ENCODE data around the gene ZCWPW2.

The ZCWPW2 gene

DNA sequence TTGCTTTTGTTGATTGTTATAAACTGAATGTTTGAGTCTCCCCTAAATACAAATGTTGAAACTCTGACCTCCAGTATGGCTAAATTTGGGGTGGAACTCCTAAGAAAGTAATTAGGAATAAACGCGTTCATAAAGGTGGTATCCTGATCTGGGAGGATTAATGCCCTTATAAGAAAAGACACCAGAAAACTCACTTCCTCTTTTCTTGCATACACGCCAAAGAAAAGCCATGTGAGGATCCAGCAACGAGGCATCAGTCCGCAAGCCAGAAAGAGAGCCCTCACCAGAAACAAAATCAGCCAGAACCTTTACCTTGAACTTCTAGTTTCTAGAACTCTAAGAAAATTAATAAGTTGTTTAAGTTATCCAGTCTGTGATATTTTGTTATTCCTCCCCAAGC is 37.5 kb downstream of the ZCWPW2 start:
- no peak for DNase-seq

DNA sequence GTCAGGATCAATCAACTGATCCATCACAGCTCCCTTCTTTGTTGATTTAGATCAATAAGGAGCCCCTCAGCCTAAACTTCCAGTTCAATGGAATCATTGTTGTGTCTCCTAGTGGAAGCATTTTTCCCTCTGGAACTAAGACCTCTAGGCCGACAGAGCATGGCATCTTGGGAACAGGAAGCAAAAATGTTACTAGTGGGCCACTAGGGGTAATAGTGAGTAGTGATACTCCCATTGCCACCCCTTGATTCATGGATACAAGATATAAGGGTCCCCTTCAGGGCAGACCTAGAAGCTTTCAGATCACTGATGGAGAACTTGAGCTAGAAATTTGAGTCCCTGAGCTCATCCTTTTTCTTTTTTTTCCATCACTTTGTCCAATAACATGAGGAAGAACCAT is 40.5 kb downstream of the ZCWPW2 start:
- no peak for DNase-seq

DNA sequence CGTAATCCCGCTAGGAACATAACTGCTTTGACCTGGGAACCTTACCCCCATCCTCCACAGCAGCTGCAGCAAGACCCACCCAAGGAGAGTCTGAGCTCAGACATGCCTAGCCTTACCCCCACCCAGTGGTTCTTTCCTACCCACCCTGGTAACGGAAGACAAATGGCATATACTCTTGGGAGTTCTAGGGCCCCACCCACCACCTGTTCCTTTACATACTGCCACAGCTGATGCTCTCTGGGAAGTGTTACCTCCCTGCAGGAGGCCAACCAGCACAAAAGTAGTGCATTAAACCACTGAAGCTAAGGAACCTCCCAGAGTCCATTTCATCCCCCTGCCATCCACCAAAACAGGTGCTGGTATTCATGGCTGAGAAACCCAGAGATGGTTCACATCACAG is 50.7 kb downstream of the ZCWPW2 start:
- DNase-seq = no peak

DNA sequence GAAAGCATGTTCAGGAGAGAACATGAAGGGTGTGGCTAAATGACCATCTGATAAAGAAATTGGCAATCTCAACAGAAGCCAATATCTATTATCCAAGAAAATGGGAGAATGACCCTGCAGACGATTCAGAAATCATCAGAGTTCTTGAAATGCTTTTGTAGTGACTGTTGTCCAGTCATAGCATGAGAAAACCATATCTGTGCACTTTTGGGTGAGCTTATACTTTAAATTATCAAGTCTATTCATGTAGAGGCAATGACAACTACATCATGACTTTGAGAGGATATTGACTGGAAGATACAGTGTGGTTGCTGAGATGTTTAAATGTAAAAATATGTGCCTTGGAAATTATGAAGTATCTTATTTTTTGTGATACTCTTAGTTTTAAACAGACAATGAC is 57.7 kb downstream of the ZCWPW2 start:
- DNase-seq = no peak

DNA sequence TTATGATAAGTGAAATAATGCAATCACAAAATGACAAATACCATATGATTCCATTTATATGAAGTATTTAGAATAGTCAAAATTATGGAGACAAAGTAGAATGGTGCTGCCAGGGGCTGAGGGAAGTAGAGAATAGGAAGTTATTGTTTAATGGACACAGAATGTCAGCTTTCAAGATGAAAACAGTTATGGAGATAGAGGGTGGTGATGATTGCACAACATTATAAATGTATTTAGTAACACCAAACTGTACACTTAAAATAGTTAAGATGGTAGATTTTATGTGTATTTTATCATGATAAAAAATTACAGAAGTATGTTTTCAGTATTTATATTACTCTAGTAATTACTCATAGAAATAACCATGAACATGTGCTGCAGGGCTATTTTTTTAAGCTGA is 100.9 kb downstream of the ZCWPW2 start:
- DNase-seq = no peak

DNA sequence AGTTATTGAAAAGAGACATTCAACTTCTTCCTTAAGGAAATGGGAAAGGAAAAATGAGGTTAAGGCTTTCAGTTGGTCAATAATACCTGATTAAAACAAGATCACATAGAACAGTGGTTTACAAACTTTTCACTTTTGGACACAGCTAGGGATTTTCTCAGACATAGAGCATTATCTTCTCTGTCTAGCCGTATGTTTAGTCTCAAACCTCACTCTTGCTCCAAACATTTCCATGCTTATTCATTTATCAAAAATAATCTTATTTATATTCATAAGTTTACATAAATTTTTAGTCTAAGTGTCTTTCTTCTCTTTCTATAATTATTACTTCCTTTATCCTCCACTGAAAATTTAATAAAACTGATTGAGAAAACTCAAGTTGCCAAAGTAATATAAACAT is 114.3 kb downstream of the ZCWPW2 start:
- DNase-seq = no peak

DNA sequence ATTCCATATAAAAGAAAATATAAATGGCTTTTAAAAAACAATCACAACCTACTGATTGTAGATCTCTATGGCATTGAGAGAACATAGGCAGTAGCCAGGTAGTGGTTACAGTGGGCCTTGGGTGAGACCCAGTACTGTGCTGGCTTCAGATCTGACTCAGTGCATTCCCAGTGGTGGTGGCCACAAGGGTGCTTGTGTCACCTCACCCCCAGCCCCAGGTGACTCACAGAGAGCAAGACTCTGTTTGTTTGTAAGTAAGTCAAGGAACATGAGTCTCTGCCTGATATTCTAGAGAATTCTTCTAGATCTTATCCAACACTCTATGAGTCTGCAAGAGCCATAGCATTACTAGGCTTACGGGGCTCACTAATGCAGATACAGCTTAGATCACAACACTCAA is 118.9 kb downstream of the ZCWPW2 start:
- DNase-seq = no peak

DNA sequence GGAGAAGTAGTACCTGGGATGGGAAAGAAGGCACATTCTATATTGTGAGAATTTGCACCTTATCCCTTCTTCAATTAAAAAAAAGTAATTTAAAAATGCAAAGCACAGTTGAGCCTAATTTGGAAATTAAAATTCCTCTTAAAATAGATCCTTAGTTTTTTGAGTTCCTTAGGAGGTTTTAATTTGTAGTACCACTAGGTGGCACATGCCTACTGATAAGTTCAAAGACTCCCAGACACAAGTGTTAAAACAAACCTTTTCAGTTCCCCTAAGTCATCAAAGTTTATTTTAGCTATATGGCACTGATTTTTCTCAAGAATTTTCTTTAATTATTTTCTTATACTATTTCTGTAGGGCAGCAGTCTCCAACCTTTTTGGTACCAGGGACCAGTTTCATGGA is 127.7 kb downstream of the ZCWPW2 start:
- peak; percentile 7 for DNase-seq

DNA sequence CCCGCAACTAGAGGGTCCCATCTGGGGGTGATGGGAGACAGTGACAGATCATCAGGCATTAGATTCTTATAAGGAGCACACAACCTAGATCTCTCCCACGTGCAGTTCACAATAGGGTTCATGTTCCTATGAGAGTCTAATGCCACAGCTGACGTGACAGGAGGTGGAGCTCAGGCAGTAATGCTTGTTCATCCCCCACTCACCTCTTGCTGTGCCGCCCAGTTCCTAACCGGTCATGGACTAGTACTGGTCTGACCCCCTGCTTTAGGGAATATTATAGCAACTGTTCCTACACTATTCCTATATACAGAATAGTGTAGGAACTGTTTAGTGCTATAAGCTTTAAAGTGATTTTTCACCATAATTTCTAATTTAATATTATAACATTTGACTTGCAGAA is 128.2 kb downstream of the ZCWPW2 start:
- no peak for DNase-seq

DNA sequence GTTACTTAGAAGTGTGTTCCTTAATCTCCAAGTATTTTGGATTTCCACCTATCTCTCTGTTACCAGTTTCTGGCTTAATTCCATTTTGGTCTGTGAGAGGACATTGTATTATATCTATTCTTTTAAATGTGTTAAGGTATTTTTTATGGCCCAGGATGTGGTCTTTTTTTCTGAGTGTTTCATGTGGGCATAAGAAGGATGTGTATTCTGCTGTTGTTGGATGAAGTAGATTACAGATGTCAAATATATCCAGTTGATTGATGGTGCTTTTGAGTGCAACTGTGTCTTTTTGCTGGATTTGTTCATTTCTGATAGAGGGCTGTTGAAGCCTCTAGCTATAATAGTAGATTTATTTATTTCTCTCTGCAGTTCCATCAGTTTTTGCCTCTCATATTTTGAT is 136.6 kb downstream of the ZCWPW2 start:
- DNase-seq = no peak

DNA sequence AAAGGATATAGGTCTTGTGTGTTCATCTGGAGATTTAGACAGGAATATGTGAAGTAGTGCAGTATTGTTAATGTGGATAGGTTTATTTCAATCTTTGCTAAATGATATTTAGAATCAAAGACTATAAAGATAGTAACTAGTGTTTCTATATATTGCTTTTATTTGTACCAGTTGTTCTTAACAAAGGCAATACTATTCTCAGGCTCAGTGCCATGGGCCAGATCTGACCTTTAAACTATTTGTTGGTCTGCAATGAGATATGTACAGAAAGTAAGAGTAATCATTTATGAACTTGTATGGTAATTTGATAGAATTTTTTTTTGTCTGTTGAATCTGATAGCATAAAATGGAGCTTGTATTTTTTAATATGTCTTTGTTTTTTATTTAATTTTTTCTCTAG is 146.8 kb downstream of the ZCWPW2 start:
- DNase-seq = no peak

DNA sequence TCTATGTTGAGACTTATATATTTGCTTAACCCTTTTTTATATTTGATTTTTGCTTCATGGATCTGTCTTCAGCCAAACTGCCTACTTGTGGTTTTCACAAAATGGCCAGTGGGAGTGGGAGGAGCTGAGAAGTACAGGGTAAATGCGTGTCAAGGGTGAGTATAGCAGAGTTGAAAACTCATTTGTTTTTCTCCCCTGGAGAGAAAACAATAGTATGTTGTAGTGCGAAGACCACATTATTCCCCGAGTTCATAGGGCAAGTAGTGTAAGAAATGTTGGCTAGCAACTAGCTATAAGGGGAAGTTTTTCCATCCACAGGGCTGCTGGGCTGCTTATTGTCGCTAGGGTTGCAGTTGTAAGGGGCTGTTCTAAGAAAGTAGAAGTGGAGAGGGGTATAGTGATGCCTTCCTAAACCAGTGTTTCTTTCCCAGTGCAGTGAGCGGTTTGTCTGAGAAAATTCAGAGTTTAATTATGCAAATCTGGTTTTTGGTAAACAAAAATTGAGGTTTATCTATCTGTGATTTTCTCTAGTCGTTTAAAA is 153.9 kb downstream of the ZCWPW2 start:
- DNase-seq = no peak

DNA sequence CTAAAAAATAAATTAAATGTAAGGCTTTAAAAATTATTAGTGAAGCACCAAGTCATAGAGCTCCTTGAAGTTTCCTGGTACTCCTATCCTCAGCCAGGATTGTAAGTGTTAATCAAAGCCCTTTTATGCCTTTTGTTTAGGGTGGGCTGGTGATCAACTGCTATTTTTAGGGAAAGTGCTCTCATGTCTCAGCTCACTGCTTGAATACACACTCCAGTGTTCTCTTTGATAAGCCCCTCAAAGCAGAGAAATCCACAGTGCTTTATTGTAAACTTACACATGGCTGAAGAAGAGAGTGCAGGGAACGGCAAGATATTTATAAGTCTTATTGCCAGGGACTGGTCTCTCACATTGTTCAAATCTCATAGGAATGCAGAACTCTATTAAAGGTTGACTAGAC is 156.5 kb downstream of the ZCWPW2 start:
- DNase-seq = no peak

DNA sequence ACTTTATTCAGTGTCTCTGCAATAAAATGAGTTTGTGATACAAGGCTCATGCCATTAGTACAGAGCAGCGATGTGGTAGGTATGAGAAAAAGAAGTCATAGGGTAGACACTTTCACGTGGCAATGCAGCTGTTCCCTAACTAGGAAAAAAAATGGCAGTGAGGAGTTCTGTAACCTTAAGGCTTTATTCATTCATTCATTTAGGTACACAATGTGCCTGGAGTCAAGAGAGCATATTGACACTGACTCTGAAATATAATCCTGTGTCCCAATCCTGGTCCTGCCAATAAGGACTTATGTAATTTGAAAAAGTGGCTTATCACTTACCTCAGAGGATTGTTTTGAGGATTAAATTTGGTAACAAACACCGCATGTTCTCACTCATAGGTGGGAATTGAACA is 173.1 kb downstream of the ZCWPW2 start:
- no peak for DNase-seq

DNA sequence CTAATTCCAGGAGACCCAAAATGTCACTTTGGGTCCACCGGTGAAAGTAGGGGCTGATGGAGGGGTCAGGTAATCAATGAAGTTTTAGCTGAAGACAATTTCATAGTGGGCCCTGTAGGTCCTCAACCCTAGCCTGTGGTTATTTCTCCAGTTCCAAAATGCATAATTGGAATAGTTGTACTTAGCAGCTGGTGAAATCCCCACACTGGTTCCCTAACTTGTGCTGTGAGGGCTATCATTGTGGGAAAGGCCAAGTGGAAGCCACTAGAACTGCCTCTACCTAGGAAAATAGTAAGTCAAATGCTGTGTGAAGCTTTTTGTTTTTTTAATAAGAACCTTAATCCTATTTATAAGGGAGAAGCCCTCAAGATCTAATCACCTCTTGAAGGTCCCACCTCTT is 193.8 kb downstream of the ZCWPW2 start:
- no peak for DNase-seq

DNA sequence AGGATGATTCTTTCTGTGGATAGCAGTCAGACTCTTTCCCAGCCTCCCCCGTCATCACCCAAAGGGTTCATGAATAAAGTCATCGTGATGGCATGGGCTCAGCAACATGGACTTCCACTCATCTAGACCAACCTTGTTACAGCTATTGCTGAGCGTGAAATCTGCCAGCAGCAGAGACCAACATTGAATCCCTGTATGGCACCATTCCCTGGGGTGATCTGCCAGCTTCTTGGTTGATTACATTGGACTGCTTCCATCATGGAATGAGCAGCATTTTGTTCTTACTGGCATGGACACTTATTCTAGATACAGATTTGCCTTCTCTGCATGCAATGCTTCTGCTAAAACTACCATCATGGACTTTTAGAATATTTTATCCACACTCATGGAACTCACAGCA is 195.7 kb downstream of the ZCWPW2 start:
- no peak for DNase-seq

DNA sequence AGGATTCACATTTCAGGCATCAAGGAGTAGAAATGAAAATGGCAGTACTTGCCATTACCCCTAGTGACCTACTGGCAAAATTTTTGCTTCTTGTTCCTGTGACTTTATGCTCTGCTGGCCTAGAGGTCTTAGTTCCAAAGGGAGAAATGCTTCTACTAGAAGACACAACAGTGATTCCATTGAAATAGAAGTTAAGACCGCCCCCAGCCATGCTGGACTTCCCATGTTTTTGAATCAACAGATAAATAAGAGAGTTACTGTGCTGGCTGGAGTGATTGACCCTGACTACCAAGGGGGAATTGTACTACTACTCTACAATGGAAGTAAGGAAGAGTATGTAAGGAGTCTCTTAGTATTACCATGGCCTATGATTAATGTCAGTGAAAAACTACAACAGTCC is 196.3 kb downstream of the ZCWPW2 start:
- no peak for DNase-seq

DNA sequence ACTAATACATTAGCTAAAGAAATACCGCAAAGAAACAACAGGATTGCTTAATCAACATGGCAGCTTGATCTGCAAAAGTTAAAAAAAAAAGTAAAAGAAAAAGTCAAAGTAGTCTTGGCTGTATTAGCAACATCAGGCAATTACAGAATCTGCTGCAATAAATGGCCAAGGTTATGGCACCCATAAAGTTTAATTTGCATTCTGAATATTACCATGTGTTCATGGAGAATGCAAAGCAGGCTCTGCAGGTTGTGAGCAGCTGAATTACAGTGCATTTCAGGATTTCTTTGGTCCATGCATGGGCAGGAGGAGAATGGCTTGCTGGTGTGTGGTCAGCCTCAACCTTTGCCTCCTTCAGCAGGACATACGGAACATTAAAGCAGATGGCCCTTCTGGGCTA is 199.2 kb downstream of the ZCWPW2 start:
- no peak for DNase-seq

DNA sequence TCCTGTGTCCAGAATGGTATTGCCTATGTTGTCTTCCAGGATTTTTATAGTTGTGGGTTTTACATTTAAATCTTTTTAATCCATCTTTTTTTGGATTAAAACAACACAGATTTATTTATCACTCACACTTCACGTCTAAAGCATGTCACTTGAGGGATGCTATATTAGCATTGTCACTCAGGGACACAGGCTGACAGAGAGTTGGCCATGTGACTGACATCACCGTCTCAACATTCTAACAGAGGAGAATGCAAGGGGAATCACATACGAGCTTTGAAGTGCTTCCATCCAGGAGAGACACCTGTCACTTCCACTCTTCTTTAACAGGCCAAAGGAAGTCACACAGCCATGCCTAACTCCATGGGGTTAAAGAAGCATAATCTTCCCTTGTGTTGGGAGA is 204.7 kb downstream of the ZCWPW2 start:
- no peak for DNase-seq

DNA sequence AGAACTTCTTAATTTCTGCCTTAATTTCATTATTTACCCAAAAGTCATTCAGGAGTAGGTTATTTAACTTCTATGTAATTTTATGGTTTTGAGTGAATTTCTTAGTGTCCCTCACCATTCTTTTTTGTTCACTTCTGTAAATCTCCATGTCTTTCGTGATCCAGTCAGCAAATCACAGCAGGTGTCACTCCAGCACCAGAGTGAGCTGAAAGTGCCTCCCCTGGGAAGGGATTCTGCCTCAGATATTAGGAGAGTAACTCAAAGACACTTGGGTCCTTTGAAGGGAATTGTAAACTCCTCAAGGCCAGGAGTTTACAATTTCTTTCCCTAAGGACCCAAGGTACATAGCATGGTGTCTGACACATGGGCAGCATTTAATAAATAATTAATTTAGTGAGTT is 207.7 kb downstream of the ZCWPW2 start:
- no peak for DNase-seq

DNA sequence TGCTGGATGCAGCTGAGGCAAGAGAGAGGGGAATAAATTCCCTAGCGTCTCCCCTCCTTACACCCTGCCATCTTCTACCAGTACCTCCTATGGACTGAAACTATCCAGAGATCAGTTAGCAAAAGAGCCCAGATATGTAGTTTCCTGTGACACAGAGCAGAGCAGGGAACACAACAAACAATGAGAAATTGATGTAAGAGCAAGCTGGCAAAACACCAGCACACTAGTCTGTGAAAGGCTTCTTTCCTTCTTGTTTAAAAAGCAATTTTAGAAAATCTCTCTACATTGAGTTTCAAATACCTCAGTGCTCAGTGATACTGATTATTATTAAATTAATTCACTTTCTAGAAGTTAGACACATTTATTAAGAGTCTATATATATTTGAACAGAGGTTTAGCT is 215.7 kb downstream of the ZCWPW2 start:
- DNase-seq = no peak

DNA sequence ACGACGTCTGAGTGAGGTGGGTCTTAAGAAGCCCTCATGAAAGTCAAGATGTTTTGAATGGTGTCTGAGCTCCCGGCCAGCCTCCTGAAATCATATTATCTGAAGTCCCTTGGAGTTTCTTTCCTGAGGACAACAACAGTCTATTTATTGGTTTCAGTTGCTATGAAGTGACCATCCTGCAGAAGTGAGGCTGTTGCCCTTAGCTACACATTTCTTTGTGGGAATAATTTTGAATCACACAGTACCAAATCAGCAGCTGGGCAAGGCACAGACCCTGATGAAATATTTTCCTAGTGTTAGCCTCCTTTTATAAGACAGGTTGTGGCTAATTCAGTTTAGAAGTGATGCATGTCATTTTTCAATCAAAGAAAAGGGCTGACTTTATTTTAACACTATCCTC is 220.8 kb downstream of the ZCWPW2 start:
- DNase-seq = no peak

DNA sequence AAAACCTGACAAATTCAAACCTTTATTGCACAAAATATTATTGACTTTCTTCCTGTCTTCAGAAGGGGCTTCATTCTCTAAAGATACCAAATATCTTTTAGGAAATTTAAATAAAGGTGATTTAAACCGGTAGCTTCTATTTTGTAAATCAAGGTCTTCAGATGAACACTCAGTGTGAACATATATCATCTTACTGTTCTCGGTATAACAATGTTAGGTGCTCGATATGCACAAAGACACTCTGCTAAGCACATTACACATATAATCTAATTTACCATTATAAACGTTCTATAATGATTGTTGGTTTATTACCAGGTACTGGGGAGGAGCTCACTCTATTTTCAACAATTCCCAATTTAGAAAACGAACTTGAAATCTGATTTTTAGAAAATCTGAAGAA is 225.5 kb downstream of the ZCWPW2 start:
- no peak for DNase-seq

DNA sequence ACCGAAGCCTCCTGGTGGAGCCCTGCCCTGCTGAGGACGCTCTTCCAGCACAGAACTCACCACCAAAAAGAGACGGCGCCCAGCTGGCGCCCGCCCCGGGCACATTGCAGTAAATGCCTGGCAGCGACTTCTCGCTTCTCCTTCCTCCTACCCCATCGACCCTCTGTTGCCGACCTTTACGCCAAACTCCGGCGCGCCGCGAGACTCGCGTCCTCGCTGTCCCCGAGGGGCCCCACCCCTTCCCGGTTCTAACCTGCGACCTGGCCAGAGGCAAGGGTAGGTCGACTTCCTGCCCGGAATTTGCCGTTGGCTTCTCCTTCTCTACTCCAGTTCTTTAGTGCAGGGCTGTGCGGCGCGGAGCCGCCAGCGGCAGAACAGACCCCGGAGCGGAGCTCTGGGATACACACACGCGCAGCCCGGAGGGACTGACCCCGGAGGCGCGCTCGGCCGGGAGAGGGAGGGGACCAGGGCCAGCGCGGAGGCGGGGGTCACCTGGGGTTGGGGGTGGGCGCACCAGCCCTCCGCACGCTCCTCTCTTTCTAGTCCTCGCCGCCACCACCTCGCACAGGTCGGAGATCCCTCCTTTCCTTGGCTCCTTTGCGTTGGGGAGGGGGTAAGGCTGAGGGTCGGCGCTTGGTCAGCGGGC is 226.7 kb downstream of the ZCWPW2 start:
- no peak for DNase-seq

Measured in COR-L47 (cell line).